ENCODE results near the gene CDC37.
"Not testable (repeated sequence)": the region's sequence is repeated elsewhere in the genome, so short reads cannot be mapped to it uniquely, and the experiment has no call there.

The CDC37 gene

GRCh38 chr19:10398819-10399218, 4.5 kb downstream of the CDC37 start:
- no peak for DNase-seq (ENCODE audit: low read depth, low spot score)
- no peak overlapping the region for H3K27ac ChIP-seq

DNA sequence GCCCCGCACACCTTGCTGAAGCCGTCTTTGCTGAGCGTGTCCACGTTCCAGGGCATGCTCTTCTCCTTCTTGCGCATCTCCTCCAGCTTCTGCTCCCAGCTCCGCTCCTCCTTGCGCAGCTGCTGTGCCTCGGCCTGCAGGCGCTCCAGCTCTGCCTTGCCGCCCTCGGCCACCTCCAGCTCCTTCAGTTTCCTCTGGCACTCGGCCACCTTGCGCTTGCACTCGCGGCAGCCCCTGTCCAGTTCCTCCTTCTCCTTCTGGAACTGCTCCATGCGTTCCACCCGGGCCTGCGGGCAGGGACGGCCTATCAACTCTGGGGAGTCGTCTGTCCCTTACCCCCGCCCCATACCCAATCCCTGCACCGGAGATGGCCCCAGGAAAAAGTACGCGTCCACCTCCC, 7.4 kb downstream of the CDC37 start:
- no peak for DNase-seq (ENCODE audit: low read depth, low spot score)
- H3K27ac ChIP-seq = no peak overlapping the region

DNA sequence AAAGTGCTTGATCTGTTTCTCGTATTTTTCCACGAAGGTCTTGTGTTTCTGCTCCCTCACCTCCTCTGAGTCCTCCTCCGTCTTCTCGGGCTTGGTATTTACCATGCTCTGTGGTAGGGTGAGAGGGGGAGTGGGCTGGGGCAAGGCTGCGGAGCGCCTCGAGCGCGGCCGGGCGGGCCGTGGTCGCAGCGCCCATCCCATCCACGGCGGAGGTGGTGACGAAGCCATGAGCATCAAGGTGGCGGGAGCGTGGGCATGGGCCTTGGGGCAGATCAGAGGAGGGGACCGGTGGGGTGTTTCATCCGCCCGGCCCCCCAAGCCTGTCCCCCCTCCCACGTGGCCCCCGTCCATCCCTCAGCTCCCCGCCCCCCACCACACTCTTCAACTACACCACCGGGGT, 7.9 kb downstream of the CDC37 start:
- DNase-seq (ENCODE audit: low read depth, low spot score) = no peak
- H3K27ac ChIP-seq = no peak overlapping the region

DNA sequence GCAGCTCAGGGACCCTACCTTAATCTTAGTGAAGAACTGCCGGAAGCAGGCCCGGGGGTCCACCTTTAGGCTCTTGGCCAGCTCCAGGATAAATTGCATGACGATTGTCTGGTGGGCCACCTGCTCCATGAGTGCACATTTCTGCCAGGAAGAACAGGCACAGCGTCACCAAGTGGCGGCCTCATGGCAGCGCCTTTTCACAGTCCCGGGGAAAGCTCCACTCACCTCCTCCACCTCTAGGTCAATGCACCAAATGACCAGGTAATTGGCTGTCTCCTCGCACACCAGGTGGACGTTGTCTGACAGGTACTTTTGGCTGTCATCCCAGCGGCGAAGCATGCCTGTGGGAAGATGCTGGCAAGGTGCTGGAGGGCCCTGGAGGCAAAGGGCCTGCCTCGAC, 8.3 kb downstream of the CDC37 start:
- DNase-seq (ENCODE audit: low read depth, low spot score) = no peak
- H3K27ac ChIP-seq = no peak overlapping the region

GRCh38 chr19:10393137-10393536, 10.2 kb downstream of the CDC37 start:
- DNase-seq (ENCODE audit: low read depth, low spot score) = no peak
- no peak overlapping the region for H3K27ac ChIP-seq

- no peak overlapping the region for H3K27ac ChIP-seq
- no peak for DNase-seq (ENCODE audit: low read depth, low spot score)
Observed at GRCh38 chr19:10392120-10392519, 11.2 kb downstream of the CDC37 start.

DNA sequence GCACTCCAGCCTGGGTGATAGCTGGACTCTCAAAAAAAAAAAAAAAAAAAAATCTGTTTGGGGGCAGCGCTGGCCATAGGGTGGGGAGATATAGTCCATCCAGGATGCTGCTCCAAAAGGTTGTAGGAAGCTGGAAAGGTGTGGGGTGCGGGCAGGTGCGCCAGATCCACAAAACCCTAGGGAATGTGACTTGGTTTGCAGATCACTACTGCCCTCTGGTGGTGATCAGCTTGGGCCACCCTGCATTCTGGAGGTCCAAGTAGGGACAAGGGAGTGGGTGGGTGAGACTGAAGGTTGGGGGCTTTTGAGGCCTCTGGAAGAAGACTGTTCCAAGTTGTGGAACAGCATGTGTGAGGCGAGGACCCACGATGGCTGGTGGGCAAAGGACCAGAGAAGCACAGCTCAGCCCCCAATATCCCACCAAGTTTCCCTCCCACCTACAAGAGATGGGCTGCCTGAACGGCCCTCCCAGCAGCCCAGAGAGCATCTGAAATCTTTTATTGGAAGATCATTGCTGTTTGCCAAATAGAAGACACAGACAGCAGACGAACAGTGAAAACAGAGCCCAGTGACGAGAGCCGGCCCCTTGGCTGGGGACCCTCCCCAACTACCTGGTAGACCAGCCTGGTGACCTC, 12.6 kb downstream of the CDC37 start:
- DNase-seq (ENCODE audit: low read depth, low spot score) = no peak
- no peak overlapping the region for H3K27ac ChIP-seq

DNA sequence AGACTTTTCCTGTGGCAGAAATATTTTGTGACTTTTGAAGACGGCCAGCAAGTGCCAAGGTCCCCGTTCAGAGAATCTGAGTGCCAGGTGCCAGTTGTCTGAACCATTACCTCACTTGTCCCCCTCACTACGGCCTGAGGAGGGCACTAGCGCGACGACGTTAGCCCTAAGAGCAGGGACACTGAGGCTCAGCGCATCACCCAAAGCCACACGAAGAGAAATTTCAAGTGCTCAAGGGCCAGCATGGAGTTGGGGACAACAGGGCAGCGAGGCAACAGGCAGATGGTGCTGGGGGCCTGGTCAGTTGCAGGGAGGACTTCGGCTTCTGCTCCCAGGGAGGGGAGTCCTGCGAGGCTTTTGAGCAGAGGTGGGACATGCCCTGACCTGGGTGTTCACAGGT, 13.5 kb downstream of the CDC37 start:
- no peak overlapping the region for H3K27ac ChIP-seq
- DNase-seq (ENCODE audit: low read depth, low spot score) = no peak

GRCh38 chr19:10388957-10389356, 14.4 kb downstream of the CDC37 start:
- no peak for DNase-seq (ENCODE audit: low read depth, low spot score)
- H3K27ac ChIP-seq = no peak overlapping the region

GRCh38 chr19:10384580-10384979, 18.8 kb downstream of the CDC37 start:
- no peak overlapping the region for H3K27ac ChIP-seq
- DNase-seq (ENCODE audit: low read depth, low spot score) = no peak

- not testable (repeated sequence) for DNase-seq (ENCODE audit: low read depth, low spot score); H3K27ac ChIP-seq
Observed at GRCh38 chr19:10383223-10383499, 20.2 kb downstream of the CDC37 start.

DNA sequence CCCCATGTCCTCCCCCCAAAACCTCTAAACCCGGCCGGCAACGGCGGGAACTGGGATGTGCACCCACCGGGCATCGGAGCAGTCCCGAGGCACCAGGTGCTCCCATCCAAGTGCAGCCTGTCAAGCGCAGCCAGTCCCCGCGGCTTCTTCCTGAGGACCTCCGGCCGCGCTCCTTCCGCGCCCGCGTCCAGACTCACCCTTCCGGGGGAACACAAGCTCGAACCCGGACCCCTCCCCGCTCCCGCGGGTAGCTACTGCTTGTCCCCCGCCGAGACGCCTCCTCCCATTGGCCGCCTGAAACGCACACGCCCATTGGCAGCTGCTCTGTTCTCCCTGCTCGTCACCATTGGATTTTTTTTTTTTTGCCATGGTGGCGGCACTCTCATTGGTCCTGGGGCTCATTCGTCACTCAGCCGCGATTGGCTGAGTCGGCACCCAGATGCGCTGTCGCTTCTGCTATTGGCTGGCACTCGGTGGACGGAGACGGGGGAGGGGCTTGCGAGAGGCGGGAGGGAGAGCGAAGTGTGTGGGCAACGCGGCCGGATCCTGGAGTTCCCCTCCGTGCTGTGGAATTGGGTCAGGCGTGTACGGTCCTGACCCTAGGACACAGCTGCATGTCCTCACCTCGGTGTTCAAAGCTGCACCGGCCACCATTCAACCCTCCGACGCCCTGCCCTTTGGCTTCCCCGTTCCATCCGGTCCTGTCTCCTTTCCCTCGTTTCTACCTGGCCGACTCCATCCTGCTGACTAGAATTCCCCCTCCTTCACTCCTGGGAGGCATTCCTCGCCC, 22.8 kb downstream of the CDC37 start, which contains the start of gene TYK2:
TYK2 (minus strand) TSS at position 260 of the 790 bp plus-strand sequence. CDS start 2,166 bp downstream, outside the sequence.
- peak; percentile 87 for DNase-seq (ENCODE audit: low read depth, low spot score)
- peak within 1 kb of the TSS; percentile 28 for H3K27ac ChIP-seq

GRCh38 chr19:10379880-10380312, 23.4 kb downstream of the CDC37 start:
- no peak for DNase-seq (ENCODE audit: low read depth, low spot score)
- no peak overlapping the region for H3K27ac ChIP-seq

GRCh38 chr19:10378124-10378523, 25.2 kb downstream of the CDC37 start:
- no peak overlapping the region for H3K27ac ChIP-seq
- no peak for DNase-seq (ENCODE audit: low read depth, low spot score)

DNA sequence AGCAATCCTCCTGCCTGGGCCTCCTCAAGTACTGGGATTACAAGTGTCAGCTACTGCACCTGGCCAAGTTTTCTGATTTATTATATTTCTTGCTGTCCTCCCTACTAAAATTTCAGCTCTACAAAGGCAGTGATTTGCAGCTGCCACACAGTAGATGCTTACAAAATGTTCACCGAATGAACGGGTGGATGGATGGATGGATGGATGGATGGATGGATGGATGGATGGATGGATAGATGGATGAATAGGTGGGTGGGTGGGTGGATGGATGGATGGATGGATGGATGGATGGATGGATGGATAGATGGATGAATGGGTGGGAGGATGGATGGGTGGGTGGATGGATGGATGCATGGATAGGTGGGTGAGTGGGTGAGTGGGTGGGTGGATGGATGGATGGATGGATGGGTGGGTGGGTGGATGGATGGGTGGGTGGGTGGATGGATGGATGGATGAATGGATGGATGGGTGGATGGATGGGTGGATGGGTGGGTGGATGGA, 26.2 kb downstream of the CDC37 start:
- not testable (repeated sequence) for DNase-seq (ENCODE audit: low read depth, low spot score); H3K27ac ChIP-seq

DNA sequence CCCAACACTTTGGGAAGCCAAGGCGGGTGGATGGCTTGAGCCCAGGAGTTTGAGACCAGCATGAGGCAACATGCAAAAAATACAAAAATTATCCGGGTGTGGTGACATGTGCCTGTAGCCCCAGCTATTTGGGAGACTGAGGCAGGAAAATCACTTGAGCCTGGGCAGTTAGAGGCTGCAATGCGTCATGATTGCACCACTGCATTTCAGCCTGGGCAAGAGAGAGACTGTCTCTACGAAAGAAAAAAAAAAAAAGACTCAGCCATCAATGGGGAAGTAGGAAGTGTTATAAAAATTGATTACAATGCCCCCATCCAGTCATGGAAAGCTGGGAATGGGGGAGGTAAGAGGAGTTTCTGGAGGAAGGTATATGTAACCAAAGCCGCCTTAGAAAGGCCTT, 28.4 kb downstream of the CDC37 start:
- DNase-seq (ENCODE audit: low read depth, low spot score) = no peak
- H3K27ac ChIP-seq = no peak overlapping the region

GRCh38 chr19:10372690-10373089, 30.7 kb downstream of the CDC37 start:
- no peak for DNase-seq (ENCODE audit: low read depth, low spot score)
- H3K27ac ChIP-seq = no peak overlapping the region

GRCh38 chr19:10368101-10368803, 35.1 kb downstream of the CDC37 start:
- no peak for DNase-seq (ENCODE audit: low read depth, low spot score)
- H3K27ac ChIP-seq = no peak overlapping the region

GRCh38 chr19:10366950-10367512, 36.3 kb downstream of the CDC37 start:
- not testable (repeated sequence) for DNase-seq (ENCODE audit: low read depth, low spot score); H3K27ac ChIP-seq

DNA sequence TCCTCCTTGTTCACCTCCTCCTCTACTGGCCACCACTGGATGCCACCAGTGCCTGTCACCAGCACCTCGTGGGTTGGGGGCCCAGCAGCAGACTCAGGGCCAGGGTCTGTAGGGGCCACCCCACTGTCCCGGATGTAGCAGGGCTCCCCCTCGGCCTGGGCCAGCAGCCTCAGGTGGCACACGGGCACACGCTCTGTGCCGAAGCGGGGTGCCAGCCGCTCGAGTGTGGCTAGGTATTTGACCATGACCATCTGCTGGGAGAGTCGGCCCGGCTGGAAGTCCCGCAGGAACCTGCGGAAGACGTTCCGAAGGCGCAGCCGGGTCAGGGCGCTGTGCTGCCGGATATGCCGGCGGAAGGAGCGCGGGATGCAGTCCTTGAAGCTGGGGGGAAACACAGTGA, 37.8 kb downstream of the CDC37 start:
- H3K27ac ChIP-seq = no peak overlapping the region
- no peak for DNase-seq (ENCODE audit: low read depth, low spot score)

GRCh38 chr19:10364644-10365043, 38.7 kb downstream of the CDC37 start:
- H3K27ac ChIP-seq = no peak overlapping the region
- DNase-seq (ENCODE audit: low read depth, low spot score) = no peak
